ENCODE results near the gene EXTL1.

- no peak for TF ChIP-seq CTCF (IDR thresholded peaks at IDR 0.05)
- no peak for TF ChIP-seq POLR2A (IDR thresholded peaks at IDR 0.05)
These were observed 1.4 kb downstream of the EXTL1 start for GRCh38 chr1:26023009-26023408.
